ENCODE results near the gene WDR86. TPM values are rescaled to one million over a fixed set of nuclear protein-coding genes. Genes with fewer than 3 reads are reported as not detected.

The WDR86 gene
- total and polyA plus RNA-seq, 2 experiments from 2014 or later = 9.1 to 59.1 TPM

- H3K27ac Mint-ChIP-seq = no peak overlapping the region
- H3F3A ChIP-seq (replicated peaks; ENCODE audit: low read depth) = 0 out of 2 replicates have a peak, but pooled peaks cover 11% of the 10 kb centered on the region
Measured at GRCh38 chr7:151452680-151453325, 43.0 kb upstream of the WDR86 start.

More at GRCh38 chr7:151452680-151453325, 43.0 kb upstream of the WDR86 start:
- peaks cover 31% of the 10 kb centered on the region for H3K4me1 ChIP-seq (ENCODE audit: insufficient read depth)
- H3K36me3 Mint-ChIP-seq (ENCODE audit: low read depth) = peaks cover 23% of the 10 kb centered on the region
- H3K4me2 ChIP-seq = peak overlapping the region; percentile 35; the same call in 1 of the 2 replicates
- ATAC-seq (no peak), DNase-seq (ENCODE audit: low spot score) (no peak)
- H4K20me1 ChIP-seq (replicated peaks; ENCODE audit: insufficient read depth) = no peaks in the 10 kb centered on the region
- H3K4me3 ChIP-seq = no peak overlapping the region
- TF ChIP-seq, protein P1, sequence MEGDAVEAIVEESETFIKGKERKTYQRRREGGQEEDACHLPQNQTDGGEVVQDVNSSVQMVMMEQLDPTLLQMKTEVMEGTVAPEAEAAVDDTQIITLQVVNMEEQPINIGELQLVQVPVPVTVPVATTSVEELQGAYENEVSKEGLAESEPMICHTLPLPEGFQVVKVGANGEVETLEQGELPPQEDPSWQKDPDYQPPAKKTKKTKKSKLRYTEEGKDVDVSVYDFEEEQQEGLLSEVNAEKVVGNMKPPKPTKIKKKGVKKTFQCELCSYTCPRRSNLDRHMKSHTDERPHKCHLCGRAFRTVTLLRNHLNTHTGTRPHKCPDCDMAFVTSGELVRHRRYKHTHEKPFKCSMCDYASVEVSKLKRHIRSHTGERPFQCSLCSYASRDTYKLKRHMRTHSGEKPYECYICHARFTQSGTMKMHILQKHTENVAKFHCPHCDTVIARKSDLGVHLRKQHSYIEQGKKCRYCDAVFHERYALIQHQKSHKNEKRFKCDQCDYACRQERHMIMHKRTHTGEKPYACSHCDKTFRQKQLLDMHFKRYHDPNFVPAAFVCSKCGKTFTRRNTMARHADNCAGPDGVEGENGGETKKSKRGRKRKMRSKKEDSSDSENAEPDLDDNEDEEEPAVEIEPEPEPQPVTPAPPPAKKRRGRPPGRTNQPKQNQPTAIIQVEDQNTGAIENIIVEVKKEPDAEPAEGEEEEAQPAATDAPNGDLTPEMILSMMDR (conservative IDR thresholded peaks at IDR 0.05; ENCODE audit: low read depth in 2 of 2) = no peak
- TF ChIP-seq ZNF114 (CRISPR knock-in tag; IDR thresholded peaks at IDR 0.05) (no peak), EZH2 (IDR thresholded peaks at IDR 0.05; ENCODE audit: low read depth, unreplicated experiment) (no peak), NANOG (IDR thresholded peaks at IDR 0.05; ENCODE audit: borderline replicate concordance) (no peak), CREB1 (CRISPR knock-in tag; IDR thresholded peaks at IDR 0.05; ENCODE audit: low read depth) (no peak), POLR2AphosphoS5 (IDR thresholded peaks at IDR 0.05; ENCODE audit: low read depth) (no peak), REST (IDR thresholded peaks at IDR 0.05; ENCODE audit: unreplicated experiment) (no peak), JUNB (IDR thresholded peaks at IDR 0.05; ENCODE audit: unreplicated experiment) (no peak), ETS1 (IDR thresholded peaks at IDR 0.05) (no peak)
- H2AFZ ChIP-seq = peak overlapping the region; percentile 98
- peaks cover 3% of the 10 kb centered on the region; the same call in 1 of the 2 replicates for H3K9me2 ChIP-seq (ENCODE audit: insufficient read depth)
- H3K27ac ChIP-seq (ENCODE audit: low read depth) = no peak overlapping the region
- H3K4me3 Mint-ChIP-seq = no peak overlapping the region; the same call in 2 of the 3 replicates
- no peaks in the 10 kb centered on the region for H3K79me2 ChIP-seq (replicated peaks; ENCODE audit: insufficient read depth)
- H3K36me3 ChIP-seq (ENCODE audit: insufficient read depth) = no peaks in the 10 kb centered on the region
- peaks cover 15% of the 10 kb centered on the region for H3K9me3 Mint-ChIP-seq
- peaks cover 15% of the 10 kb centered on the region for H3K27me3 Mint-ChIP-seq (ENCODE audit: insufficient read depth, low read depth, poor library complexity)
- peaks cover 5% of the 10 kb centered on the region for H3K27me3 ChIP-seq (ENCODE audit: insufficient read depth)
- H3K4me1 Mint-ChIP-seq = peaks cover 48% of the 10 kb centered on the region

Data from GM23338 (cell line).